Right forelimb (tissue), 1 donor: Measurements from ENCODE around the gene TEF.

Experiments
- DNase-seq: peaks from one replicate; pipeline ENCODE4 v3.0.0-alpha.2; 2018

TEF gene

GRCh38 chr22:41355895-41356294 is 25.8 kb upstream of the TEF start:
- no peak for DNase-seq

- DNase-seq = no peak
Observed at GRCh38 chr22:41356430-41357028, 25.2 kb upstream of the TEF start.

GRCh38 chr22:41357191-41357590 is 24.6 kb upstream of the TEF start:
- no peak for DNase-seq

GRCh38 chr22:41358927-41359326 is 22.8 kb upstream of the TEF start:
- DNase-seq = no peak

GRCh38 chr22:41359376-41359775 is 22.4 kb upstream of the TEF start:
- DNase-seq = no peak

GRCh38 chr22:41360126-41360525 is 21.6 kb upstream of the TEF start:
- no peak for DNase-seq

- DNase-seq = no peak
Observed at GRCh38 chr22:41361716-41362310, 19.9 kb upstream of the TEF start.

- DNase-seq = no peak
Observed at GRCh38 chr22:41362615-41363014, 19.1 kb upstream of the TEF start.

GRCh38 chr22:41364233-41364632 is 17.5 kb upstream of the TEF start:
- no peak for DNase-seq

- no peak for DNase-seq
Observed at GRCh38 chr22:41364955-41365354, 16.8 kb upstream of the TEF start.

GRCh38 chr22:41365425-41365824 is 16.3 kb upstream of the TEF start:
- DNase-seq = no peak

GRCh38 chr22:41366323-41367029 is 15.3 kb upstream of the TEF start:
- no peak for DNase-seq

GRCh38 chr22:41367039-41367679 is 14.6 kb upstream of the TEF start:
- peak; percentile 96 for DNase-seq

GRCh38 chr22:41367680-41368542 is 13.8 kb upstream of the TEF start:
- peak; percentile 61 for DNase-seq

GRCh38 chr22:41368543-41369423 is 13.0 kb upstream of the TEF start:
- DNase-seq = peak; percentile 73

GRCh38 chr22:41369424-41369745 is 12.4 kb upstream of the TEF start:
- DNase-seq = no peak

GRCh38 chr22:41369837-41370236 is 11.9 kb upstream of the TEF start:
- DNase-seq = no peak

- DNase-seq = no peak
Observed at GRCh38 chr22:41377846-41378245, 3.9 kb upstream of the TEF start.

- no peak for DNase-seq
Observed at GRCh38 chr22:41380993-41381328, 781 bp upstream of the TEF start.

- peak; percentile 84 for DNase-seq
Observed at GRCh38 chr22:41382098-41382578, 396 bp downstream of the TEF start.

- DNase-seq = no peak
Observed at GRCh38 chr22:41382610-41383009, 868 bp downstream of the TEF start.

GRCh38 chr22:41383085-41383484 is 1.3 kb downstream of the TEF start:
- DNase-seq = no peak
